HEK293 (cell line): ENCODE results near the gene LPP.

Source experiments
- CTCF ChIA-PET: fragments of 350-600 bp; formaldehyde crosslinking; extraction: SDS; loops from one replicate; lab custom pipeline; 2021; ENCODE audit warnings: antibody characterized with exemption; lab: Yijun Ruan, JAX
- POLR2A ChIA-PET: fragments of 300-600 bp; formaldehyde crosslinking; extraction: SDS; loops from one replicate; lab custom pipeline; 2020; ENCODE audit warnings: antibody characterized with exemption, inconsistent platforms; lab: Yijun Ruan, JAX
- H3K27ac ChIP-seq: fragments of 200-500 bp; sonication (Bioruptor generic); 2 replicates; pipeline ENCODE4 v1.5.1; 2014; ENCODE audit warnings: low read depth, low read length, control low read depth, inconsistent platforms; ENCODE audit errors: extremely low read depth
- H3K36me3 ChIP-seq, 2 experiments: fragments of 200-500 bp in 1 of 2; sonication (Bioruptor generic) in 1 of 2; 1 replicate in 1 of 2; 2 replicates in 1 of 2; pipeline ENCODE4 v1.5.1; 2014 to 2017; ENCODE audit warnings: inconsistent platforms in 2 of 2, low read length in 2 of 2; ENCODE audit not compliant: control insufficient read depth in 2 of 2, insufficient read depth in 1 of 2
- H3K4me1 ChIP-seq: fragments of 200-500 bp; sonication (Bioruptor generic); 2 replicates; pipeline ENCODE4 v1.5.1; 2014; ENCODE audit warnings: mild to moderate bottlenecking, low read length, inconsistent platforms; ENCODE audit not compliant: control insufficient read depth, insufficient read depth
- H3K4me3 ChIP-seq: 2 replicates; pipeline ENCODE4 v1.5.1; 2011; ENCODE audit warnings: low read depth, mild to moderate bottlenecking, control low read depth, low read length, moderate library complexity
- H3K9me3 ChIP-seq: fragments of 200-500 bp; sonication (Bioruptor generic); 2 replicates; pipeline ENCODE4 v1.5.1; 2014; ENCODE audit warnings: low read depth, low read length, inconsistent platforms; ENCODE audit not compliant: control insufficient read depth, insufficient read depth
- MEIS1 ChIP-seq: sonication (generic); formaldehyde crosslinking; IDR thresholded peaks from 2 replicates; pipeline ENCODE4 v1.8.1; 2022; ENCODE audit warnings: missing genetic modification reagents, mild to moderate bottlenecking, borderline replicate concordance
- PRDM1 ChIP-seq: fragments of 450-650 bp; formaldehyde crosslinking; IDR thresholded peaks from 2 replicates; pipeline ENCODE4; 2016; ENCODE audit warnings: missing biosample characterization, missing genetic modification characterization
- SP2 ChIP-seq: fragments of 450-650 bp; formaldehyde crosslinking; IDR thresholded peaks from 2 replicates; pipeline ENCODE4 v1.5.1; 2016; ENCODE audit warnings: missing biosample characterization, missing genetic modification characterization
- ZNF16 ChIP-seq: fragments of 450-650 bp; formaldehyde crosslinking; IDR thresholded peaks from 2 replicates; pipeline ENCODE4 v1.5.1; 2016; ENCODE audit warnings: low read depth, missing biosample characterization, missing genetic modification characterization
- ZNF214 ChIP-seq: fragments of 450-650 bp; formaldehyde crosslinking; IDR thresholded peaks from 2 replicates; pipeline ENCODE4 v1.5.1; 2017; ENCODE audit warnings: missing biosample characterization, mild to moderate bottlenecking, missing genetic modification characterization, borderline replicate concordance
- ZNF221 ChIP-seq: fragments of 450-650 bp; formaldehyde crosslinking; IDR thresholded peaks from 2 replicates; pipeline ENCODE4 v1.5.1; 2017; ENCODE audit warnings: missing biosample characterization, missing genetic modification characterization, borderline replicate concordance
- ZNF239 ChIP-seq: fragments of 450-650 bp; formaldehyde crosslinking; IDR thresholded peaks from 2 replicates; pipeline ENCODE4 v1.5.1; 2016; ENCODE audit warnings: missing biosample characterization, missing genetic modification characterization
- ZNF274 ChIP-seq, 2 experiments: fragments of 200-500 bp in 1 of 2; fragments of 450-650 bp in 1 of 2; sonication (Bioruptor generic) in 1 of 2; formaldehyde crosslinking in 1 of 2; IDR thresholded peaks; 2 replicates each; pipeline versions ENCODE4 v1.5.1 to v1.6.1; 2014 to 2016; ENCODE audit warnings: borderline replicate concordance in 1 of 2, inconsistent platforms in 1 of 2, low read length in 1 of 2, missing biosample characterization in 1 of 2, missing genetic modification characterization in 1 of 2
- ZNF747 ChIP-seq: fragments of 450-650 bp; formaldehyde crosslinking; IDR thresholded peaks from 2 replicates; pipeline ENCODE4 v1.5.1; 2016; ENCODE audit warnings: missing biosample characterization, missing genetic modification characterization
- ZNF843 ChIP-seq: fragments of 450-650 bp; formaldehyde crosslinking; IDR thresholded peaks from 2 replicates; pipeline ENCODE4 v1.5.1; 2016; ENCODE audit warnings: missing biosample characterization, missing genetic modification characterization
- TF ChIP-seq, protein P1 (sequence below): fragments of 450-650 bp; formaldehyde crosslinking; IDR thresholded peaks from 2 replicates; pipeline ENCODE4 v1.5.1; 2016; ENCODE audit warnings: missing biosample characterization, missing genetic modification characterization
- TF ChIP-seq, protein P2 (sequence below): fragments of 450-650 bp; formaldehyde crosslinking; IDR thresholded peaks from 2 replicates; pipeline ENCODE4 v1.5.1; 2016; ENCODE audit warnings: missing biosample characterization, missing genetic modification characterization
- TF ChIP-seq, protein P3 (sequence below): fragments of 450-650 bp; formaldehyde crosslinking; IDR thresholded peaks from 2 replicates; pipeline ENCODE4 v1.5.1; 2016; ENCODE audit warnings: missing biosample characterization, missing genetic modification characterization
- TF ChIP-seq, protein P4 (sequence below): fragments of 450-650 bp; formaldehyde crosslinking; IDR thresholded peaks from 2 replicates; pipeline ENCODE4 v1.5.1; 2016; ENCODE audit warnings: missing biosample characterization, missing genetic modification characterization
- TF ChIP-seq, protein P5 (sequence below): fragments of 450-650 bp; formaldehyde crosslinking; IDR thresholded peaks from 2 replicates; pipeline ENCODE4; 2016; ENCODE audit warnings: missing biosample characterization, missing genetic modification characterization
- TF ChIP-seq, protein P6 (sequence below): fragments of 450-650 bp; formaldehyde crosslinking; conservative IDR thresholded peaks from 2 replicates; pipeline ENCODE4 v1.5.1; 2016; ENCODE audit warnings: low read depth, missing biosample characterization, missing genetic modification characterization

The LPP gene

DNA sequence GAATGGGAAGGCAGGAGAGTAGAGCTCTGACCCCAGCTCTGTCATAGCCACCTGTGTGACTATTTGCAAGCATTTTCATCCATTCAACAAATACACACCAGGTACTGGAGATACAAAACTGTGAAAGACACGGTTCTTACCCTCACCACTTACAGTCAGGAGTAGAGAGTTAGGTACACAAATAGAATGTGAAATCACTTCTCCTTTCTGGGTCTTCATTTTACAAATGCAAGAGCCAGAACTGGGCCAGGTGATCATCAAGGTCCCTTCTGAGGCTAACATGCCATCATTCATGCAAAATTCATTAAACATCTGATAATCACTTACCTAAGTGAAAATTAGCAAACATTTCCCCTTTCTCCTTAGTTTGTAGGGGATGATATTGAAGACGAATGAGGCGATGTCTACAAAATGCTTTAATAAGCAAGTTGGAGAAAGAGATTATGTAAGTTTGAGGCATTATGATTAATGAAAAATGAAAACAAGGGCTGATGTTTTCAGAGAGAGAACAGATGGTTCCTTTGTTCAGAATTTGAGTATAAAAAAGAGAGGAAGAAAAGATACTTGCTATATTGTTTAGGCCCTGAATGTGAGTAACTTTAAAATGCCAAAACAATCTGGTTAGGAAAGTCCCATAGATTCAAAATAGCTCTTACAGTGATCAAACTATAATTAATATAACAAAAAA is 88.6 kb downstream of the LPP start:
- H3K36me3 ChIP-seq: no peaks in the 10 kb centered on the region
- no peaks in the 10 kb centered on the region for H3K4me1 ChIP-seq
- TF ChIP-seq PRDM1 (tag by site-specific recombination): peak; percentile 45; the same call in 1 of the 2 replicates
- no peak for TF ChIP-seq ZNF747 (tag by site-specific recombination)
- ChIA-PET POLR2A (no interaction called here), CTCF (no interaction called here)
- H3K4me3 ChIP-seq: no peak overlapping the region
- H3K9me3 ChIP-seq: no peaks in the 10 kb centered on the region
- H3K27ac ChIP-seq: no peak overlapping the region

DNA sequence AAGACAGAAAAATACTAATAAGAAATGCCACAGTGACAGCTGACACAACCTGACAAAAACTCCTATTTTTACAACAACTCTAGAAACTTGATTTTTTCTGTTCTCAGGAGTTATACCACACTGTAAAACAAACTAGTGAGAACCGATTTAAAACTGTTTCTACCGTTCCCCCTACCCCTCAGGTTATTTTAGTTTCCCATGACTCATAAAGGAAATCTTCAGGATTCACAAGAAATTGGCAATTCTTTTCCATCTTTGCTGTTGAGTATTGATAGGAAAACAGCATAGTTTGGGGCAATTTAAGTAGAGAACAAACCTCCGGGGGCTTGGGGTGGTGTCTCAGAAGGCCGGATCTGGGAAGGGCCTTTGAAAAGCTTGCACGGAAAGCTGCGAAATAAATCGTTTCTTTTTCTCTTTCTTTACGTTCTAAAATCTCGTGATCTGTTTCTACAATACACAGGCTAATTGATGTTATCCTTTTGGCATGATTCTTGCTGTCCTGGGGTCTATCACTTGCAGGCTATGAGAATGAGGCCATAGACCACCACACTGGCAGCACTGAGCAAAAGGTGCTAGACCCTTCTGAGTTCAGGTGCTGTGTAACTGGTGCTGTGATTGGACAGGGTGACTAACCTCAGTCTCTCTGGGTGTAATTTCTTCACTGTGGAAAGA is 89.3 kb downstream of the LPP start:
- Histone ChIP-seq H3K36me3 (no peaks in the 10 kb centered on the region), H3K4me1 (no peaks in the 10 kb centered on the region), H3K27ac (no peak overlapping the region), H3K9me3 (no peaks in the 10 kb centered on the region), H3K4me3 (no peak overlapping the region)
- POLR2A ChIA-PET: no interaction called here
- CTCF ChIA-PET: interaction anchor here (0.6 kb wide), 1 partner anchor 194 kb away, joined by 3 read pairs; no protein-coding TSS in a partner anchor
- TF ChIP-seq, protein P1, sequence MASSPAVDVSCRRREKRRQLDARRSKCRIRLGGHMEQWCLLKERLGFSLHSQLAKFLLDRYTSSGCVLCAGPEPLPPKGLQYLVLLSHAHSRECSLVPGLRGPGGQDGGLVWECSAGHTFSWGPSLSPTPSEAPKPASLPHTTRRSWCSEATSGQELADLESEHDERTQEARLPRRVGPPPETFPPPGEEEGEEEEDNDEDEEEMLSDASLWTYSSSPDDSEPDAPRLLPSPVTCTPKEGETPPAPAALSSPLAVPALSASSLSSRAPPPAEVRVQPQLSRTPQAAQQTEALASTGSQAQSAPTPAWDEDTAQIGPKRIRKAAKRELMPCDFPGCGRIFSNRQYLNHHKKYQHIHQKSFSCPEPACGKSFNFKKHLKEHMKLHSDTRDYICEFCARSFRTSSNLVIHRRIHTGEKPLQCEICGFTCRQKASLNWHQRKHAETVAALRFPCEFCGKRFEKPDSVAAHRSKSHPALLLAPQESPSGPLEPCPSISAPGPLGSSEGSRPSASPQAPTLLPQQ: no peak
- TF ChIP-seq, protein P2, sequence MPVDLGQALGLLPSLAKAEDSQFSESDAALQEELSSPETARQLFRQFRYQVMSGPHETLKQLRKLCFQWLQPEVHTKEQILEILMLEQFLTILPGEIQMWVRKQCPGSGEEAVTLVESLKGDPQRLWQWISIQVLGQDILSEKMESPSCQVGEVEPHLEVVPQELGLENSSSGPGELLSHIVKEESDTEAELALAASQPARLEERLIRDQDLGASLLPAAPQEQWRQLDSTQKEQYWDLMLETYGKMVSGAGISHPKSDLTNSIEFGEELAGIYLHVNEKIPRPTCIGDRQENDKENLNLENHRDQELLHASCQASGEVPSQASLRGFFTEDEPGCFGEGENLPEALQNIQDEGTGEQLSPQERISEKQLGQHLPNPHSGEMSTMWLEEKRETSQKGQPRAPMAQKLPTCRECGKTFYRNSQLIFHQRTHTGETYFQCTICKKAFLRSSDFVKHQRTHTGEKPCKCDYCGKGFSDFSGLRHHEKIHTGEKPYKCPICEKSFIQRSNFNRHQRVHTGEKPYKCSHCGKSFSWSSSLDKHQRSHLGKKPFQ: no peak
- no peak for TF ChIP-seq SP2 (tag by site-specific recombination)
- no peak for TF ChIP-seq ZNF274 (IDR thresholded peaks at IDR 0.05; ENCODE audit: low read length)
- TF ChIP-seq ZNF274 (tag by site-specific recombination; IDR thresholded peaks at IDR 0.05; ENCODE audit: borderline replicate concordance): no peak
- no peak for TF ChIP-seq MEIS1
- TF ChIP-seq, protein P3, sequence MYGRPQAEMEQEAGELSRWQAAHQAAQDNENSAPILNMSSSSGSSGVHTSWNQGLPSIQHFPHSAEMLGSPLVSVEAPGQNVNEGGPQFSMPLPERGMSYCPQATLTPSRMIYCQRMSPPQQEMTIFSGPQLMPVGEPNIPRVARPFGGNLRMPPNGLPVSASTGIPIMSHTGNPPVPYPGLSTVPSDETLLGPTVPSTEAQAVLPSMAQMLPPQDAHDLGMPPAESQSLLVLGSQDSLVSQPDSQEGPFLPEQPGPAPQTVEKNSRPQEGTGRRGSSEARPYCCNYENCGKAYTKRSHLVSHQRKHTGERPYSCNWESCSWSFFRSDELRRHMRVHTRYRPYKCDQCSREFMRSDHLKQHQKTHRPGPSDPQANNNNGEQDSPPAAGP (tag by site-specific recombination): no peak
- TF ChIP-seq, protein P4, sequence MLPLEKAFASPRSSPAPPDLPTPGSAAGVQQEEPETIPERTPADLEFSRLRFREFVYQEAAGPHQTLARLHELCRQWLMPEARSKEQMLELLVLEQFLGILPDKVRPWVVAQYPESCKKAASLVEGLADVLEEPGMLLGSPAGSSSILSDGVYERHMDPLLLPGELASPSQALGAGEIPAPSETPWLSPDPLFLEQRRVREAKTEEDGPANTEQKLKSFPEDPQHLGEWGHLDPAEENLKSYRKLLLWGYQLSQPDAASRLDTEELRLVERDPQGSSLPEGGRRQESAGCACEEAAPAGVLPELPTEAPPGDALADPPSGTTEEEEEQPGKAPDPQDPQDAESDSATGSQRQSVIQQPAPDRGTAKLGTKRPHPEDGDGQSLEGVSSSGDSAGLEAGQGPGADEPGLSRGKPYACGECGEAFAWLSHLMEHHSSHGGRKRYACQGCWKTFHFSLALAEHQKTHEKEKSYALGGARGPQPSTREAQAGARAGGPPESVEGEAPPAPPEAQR (tag by site-specific recombination): no peak
- TF ChIP-seq, protein P5, sequence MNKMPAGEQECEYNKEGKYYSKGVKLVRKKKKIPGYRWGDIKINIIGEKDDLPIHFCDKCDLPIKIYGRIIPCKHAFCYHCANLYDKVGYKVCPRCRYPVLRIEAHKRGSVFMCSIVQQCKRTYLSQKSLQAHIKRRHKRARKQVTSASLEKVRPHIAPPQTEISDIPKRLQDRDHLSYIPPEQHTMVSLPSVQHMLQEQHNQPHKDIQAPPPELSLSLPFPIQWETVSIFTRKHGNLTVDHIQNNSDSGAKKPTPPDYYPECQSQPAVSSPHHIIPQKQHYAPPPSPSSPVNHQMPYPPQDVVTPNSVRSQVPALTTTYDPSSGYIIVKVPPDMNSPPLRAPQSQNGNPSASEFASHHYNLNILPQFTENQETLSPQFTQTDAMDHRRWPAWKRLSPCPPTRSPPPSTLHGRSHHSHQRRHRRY (tag by site-specific recombination): no peak
- TF ChIP-seq ZNF221 (tag by site-specific recombination): no peak
- no peak for TF ChIP-seq ZNF214 (tag by site-specific recombination)
- no peak for TF ChIP-seq ZNF239 (tag by site-specific recombination)
- TF ChIP-seq, protein P6, sequence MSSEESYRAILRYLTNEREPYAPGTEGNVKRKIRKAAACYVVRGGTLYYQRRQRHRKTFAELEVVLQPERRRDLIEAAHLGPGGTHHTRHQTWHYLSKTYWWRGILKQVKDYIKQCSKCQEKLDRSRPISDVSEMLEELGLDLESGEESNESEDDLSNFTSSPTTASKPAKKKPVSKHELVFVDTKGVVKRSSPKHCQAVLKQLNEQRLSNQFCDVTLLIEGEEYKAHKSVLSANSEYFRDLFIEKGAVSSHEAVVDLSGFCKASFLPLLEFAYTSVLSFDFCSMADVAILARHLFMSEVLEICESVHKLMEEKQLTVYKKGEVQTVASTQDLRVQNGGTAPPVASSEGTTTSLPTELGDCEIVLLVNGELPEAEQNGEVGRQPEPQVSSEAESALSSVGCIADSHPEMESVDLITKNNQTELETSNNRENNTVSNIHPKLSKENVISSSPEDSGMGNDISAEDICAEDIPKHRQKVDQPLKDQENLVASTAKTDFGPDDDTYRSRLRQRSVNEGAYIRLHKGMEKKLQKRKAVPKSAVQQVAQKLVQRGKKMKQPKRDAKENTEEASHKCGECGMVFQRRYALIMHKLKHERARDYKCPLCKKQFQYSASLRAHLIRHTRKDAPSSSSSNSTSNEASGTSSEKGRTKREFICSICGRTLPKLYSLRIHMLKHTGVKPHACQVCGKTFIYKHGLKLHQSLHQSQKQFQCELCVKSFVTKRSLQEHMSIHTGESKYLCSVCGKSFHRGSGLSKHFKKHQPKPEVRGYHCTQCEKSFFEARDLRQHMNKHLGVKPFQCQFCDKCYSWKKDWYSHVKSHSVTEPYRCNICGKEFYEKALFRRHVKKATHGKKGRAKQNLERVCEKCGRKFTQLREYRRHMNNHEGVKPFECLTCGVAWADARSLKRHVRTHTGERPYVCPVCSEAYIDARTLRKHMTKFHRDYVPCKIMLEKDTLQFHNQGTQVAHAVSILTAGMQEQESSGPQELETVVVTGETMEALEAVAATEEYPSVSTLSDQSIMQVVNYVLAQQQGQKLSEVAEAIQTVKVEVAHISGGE: no peak
- TF ChIP-seq ZNF16 (tag by site-specific recombination): no peak
- TF ChIP-seq ZNF843: no peak
